GM19438 (cell line): ENCODE measurements around the gene FLOT2.
"Not testable (repeated sequence)": the region's sequence is repeated elsewhere in the genome, so short reads cannot be mapped to it uniquely, and the experiment has no call there.

Experiments
- ATAC-seq: cut with Tn5 transposase; IDR thresholded peaks from one replicate; pipeline ENCODE4 v1.9.1; 2021; ENCODE audit warnings: low read depth; ENCODE audit not compliant: unreplicated experiment

FLOT2 gene

DNA sequence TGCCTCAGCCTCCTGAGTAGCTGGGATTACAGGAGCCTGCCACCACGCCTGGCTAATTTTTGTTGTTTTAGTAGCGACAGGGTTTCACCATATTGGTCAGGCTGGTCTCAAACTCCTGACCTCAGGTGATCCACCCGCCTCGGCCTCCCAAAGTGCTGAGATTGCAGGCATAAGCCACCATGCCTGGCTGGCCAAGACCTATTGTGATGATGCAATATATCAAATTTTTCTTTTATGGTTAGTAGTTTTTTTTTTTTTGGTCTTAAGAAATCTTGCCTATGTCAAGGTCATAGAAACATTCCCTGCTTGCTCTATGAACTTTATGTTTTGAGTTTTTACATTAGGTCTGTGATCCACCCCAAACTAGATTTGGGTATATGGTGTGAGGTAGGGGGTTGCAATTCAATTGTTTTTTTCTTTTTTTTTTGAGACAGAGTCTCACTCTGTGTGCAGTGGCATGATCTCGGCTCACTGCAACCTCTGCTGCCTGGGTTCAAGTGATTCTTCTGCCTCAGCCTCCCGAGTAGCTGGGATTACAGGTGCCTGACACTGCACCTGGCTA, 20.3 kb downstream of the FLOT2 start:
- ATAC-seq, result not testable (repeated sequence)

DNA sequence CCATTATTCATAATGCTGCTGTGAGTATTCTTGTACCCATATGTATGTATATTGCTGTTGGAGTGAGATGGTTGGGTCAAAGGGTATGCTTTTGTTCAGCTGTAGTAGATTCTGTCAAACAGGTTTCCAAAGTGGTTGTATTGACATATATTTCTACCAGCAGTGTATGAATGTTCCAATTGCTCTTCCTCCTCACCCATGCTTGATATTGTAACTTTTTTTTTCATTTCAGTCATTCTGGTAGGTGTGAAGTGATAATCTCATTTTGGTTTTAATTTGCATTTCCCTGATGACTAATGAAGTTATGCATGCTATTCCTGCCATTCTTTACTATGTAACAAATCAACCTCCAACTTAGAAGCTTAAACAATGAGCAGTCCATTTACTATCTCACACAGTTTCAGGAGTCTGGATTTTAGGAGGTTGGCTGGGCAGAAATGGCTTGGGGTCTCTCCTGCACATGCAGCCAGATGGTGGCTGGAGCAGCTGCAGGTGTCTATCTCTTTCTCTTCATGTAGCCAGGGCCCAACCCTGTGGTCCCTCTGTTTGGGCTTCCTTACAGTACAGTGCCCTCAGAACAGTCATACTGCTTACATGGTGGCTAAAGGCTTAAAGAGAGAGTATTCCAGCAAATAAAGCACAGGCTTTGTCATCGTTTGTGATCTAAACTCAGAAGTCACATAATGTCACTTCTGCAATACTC, 21.5 kb downstream of the FLOT2 start:
- ATAC-seq, result no peak

DNA sequence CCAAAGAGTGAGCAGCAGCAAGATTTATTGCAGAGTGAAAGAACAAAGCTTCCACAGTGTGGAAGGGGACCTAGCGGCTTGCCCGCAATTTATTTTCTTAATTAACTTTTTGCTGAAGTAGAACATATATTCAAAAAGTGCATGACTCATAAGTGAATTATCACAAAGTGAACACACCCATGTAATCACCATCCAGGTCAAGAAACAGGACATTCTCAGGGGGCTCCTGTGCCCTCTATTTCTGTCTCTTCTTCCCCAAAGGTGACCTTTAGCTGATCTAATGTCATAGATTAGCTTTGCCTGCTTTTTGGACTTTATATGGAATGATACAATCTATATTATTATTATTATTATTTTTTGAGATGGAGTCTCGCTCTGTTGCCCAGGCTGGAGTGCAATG, 22.8 kb downstream of the FLOT2 start:
- ATAC-seq, result no peak

DNA sequence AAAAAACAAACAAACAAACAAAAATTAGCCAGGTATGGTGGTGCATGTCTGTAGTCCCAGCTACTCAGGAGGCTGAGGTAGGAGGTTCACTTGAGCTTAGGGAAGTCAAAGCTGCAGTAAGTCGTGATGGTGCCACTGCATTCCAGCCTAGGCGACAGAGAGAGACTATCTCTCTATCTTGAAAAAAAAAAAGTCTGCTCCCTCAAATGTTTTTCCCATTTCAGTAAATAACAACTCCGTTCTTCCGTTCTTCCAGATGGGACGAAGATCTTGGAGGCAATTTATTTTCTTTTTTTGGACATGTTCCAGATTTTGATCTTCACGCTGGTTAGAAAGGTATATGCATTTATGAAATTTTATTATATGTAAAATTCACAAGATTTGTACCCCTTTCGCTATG, 23.7 kb downstream of the FLOT2 start:
- ATAC-seq, result no peak

DNA sequence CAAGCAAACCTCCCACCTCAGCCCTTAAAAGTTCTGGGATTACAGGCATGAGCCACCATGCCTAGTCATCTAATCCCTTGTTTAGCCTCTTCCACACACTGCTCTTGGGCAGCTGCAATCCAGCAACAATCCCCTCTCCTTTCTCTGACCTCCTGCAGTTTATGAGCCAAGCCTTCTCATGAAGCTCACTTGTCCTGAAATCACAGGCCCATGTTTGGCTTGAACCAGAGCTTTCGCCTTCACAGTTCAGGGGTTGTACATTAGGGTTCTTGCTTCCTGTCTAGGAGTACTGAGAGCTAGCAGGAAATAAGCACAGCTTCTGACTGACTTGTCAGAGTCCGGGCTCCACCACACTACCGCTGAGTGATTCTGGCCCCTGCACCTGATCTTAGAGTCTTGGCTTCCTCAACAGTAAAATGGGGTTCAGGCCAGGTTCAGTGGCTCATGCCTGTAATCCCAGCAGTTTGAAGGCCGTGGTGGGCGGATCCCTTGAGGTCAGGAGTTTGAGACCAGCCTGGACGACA, 26.4 kb downstream of the FLOT2 start:
- peak; percentile 99 for ATAC-seq

DNA sequence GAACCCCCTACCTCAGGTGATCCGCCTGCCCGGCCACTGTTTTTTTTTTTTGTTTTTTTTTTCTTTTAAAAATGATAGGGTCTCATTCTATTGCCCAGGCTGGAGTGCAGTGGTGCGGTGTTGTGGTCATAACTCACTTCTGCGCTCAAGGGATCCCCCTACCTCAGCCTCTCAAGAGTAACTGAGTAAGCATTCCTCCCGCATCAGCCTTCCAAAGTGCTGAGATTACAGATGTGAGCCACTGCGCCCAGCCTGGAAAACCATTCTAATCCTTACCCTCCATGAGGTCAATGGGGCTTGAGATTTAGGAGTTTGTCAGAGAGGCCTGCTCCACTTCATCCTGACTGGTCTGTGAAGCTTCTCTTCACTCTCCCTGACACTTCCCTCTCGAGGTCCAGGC, 30.3 kb downstream of the FLOT2 start:
- no peak for ATAC-seq

DNA sequence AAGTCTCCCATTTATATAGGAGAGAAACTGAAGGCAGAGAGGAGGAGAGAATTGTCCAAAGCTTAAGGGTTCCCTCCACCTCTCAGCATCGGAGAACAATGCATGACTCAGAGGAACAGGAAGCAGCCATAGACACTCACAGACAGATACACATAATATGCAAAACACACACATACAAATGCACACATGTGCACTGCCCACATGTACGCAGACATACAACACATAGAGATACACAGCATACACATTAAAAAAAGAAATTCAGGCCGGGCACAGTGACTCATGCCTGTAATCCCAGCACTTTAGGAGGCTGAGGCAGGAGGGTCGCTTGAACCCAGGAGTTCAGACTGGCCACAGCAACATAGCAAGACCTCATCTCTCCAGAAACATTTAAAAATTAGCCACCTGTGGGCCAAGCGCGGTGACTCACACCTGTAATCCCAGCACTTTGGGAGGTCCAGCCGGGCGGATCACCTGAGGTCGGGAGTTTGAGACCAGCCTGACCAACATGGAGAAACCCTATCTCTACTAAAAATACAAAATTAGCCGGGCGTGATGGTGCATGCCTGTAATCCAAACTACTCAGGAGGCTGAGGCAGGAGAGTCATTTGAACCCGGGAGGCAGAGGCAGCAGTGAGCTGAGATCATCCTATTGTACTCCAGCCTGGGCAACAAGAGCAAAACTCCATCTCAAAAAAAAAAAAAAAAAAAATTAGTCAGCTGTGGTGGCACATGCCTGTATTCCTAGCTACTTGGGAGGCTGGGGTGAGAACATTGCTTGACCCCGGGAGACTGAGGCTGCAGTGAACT, 31.4 kb downstream of the FLOT2 start:
- ATAC-seq, result no peak

DNA sequence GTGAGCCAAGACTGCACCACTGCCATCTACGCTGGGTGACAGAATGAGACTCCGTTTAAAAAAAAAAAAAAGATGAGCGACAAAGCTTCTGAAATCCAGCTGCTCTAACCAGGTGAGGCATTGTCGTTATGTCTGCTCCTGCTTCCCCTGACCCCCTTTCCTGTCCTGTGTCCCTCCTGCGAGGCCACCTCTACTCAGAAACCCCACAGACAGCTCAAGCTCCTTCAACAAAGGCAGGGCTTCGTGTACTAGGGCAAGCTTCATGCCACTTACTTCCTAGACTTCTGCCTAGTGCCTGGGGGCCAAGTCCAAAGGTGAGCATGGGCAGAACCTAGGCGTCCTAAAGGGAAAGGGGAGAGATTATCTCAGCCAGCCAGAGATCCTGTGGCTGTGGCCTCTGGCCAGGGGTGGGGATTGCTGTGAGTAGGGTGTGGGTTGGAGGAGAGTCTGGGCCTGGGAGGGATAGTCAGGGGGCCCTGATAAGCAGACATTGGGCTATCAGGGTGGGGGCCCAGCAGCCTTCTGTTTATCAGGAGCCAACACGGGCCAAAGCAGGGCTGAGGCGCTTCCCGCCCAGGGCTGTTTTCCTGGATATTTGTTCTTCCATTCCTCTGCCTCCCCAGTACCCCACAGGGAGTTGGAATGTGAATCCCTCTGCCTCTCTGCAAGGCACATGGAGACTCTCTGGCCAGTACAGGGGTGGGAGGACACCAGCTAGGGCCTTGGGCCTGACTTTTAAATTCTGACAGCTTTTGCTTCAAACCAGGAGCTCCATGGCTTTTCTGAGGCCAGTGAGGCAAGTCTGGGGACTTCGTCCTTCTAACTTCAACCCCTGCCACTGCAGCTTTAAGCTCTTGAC, 32.3 kb downstream of the FLOT2 start:
- ATAC-seq, result no peak

DNA sequence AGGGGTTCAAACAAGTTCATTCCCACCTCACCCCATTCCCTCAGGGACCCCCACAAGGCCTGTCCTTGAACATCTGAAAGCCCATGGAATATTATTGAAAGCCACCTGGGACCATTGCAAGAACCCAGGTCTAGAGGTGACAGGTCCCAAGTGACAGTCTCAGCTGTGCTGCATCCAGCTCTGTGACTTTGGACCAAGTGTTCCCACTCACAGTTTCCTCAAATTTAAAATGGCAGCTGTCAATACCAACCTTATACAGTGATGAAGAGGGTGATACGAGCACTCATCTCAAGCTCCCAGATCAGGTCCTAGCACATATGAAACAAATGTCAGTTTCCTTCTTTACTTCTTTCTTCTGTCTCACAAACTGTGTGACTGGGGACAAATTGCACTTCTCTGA, 33.6 kb downstream of the FLOT2 start:
- no peak for ATAC-seq

DNA sequence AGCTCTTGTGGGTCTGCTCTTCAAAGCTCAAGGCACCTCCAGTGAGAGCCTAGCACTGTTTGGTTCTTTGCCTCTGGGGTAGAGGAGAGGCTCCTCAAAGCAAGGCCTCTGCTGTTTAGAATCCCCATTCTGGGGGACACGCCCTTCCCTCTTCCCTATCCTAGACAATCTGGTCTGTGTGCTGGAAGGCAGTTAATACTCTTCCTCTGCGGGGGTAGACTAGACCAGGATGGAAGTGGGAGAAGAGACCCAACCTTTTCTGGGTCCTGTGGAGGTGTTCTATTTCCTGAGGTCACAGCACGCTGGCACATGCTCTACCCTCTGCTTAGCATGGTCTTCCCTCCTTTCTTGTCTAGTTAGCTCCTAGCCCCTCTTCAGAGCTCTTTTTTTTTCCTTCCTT, 35.0 kb downstream of the FLOT2 start:
- ATAC-seq, result no peak

DNA sequence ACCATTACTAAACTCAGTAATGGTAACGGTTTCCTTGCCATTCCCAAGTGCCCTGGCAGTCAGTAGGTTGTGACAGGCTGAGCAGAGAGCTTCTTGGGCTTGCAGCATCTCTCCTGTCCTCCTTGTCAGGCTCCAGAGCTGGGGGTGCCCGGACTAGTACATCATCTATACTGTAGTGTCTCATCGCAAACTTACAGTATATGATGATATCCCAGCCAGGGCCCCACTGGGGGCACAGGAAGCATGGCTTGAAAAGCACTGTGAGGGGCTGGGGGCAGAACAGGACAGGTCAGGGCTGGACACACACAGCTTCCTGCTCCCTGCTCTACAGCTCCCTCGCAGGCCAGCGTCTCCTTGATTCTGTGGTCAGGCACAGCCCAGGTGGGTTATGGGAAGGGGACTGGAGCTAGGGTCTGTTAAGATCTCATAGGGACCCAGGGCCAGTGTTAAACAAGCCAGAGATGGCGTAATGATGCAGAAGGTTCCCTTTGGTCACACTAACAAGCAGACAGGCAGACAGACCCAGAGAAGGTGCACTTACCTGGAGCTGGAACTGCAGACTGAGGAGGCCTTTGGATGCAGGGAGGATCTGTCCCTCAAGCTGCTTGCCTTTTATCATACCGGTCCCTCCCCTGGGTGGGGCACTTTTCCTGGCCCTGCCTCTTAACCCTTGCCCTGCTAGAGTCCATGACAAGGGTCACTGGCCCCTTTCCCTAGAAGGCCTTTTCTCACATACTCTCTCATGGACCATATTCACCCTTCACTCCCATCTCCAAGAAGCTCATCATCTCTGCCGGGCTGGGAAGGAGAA, 35.9 kb downstream of the FLOT2 start:
- ATAC-seq, result no peak

DNA sequence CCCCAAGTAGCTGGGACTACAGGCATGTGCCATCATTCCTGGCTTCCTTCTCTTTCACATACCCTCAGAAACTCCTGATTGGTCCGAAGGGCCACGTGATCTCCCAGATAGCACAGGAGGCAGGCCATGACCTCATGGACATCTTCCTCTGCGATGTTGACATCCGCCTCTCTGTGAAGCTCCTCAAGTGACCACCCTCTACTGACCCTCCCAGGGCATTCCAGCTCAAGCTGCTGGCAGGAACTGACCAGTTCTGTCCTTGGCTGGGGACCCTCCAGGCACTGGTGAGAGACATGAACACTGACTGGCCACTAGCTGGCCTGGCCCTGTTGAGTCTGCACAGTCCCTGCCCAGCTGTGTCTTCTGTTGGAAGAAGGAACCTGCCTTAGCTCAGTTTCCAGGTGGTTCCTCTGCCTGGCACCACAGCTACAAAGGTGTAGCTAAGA, 37.1 kb downstream of the FLOT2 start:
- ATAC-seq, result no peak

DNA sequence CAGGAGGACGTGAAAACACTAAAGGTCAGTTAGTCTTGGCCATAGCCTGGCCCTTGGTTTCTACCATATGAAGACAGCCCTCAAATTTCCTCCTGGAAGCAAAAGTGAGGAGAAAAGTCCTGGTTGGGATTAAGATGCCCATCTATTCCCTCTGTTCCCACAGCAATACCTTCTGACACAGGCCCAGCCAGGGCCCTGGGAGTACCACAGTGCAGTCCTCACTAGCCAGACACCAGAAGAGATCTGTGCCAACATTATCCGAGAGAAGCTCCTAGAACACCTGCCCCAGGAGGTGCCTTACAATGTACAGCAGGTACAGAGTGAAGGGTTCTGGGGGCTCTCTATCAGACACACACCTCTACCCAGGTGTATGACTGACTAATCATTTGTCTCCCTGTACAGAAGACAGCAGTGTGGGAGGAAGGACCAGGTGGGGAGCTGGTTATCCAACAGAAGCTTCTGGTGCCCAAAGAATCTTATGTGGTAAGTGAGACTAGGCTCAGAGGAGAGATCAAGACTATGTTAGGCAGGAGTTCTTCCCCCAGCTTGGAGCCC, 38.7 kb downstream of the FLOT2 start:
- ATAC-seq, result no peak

DNA sequence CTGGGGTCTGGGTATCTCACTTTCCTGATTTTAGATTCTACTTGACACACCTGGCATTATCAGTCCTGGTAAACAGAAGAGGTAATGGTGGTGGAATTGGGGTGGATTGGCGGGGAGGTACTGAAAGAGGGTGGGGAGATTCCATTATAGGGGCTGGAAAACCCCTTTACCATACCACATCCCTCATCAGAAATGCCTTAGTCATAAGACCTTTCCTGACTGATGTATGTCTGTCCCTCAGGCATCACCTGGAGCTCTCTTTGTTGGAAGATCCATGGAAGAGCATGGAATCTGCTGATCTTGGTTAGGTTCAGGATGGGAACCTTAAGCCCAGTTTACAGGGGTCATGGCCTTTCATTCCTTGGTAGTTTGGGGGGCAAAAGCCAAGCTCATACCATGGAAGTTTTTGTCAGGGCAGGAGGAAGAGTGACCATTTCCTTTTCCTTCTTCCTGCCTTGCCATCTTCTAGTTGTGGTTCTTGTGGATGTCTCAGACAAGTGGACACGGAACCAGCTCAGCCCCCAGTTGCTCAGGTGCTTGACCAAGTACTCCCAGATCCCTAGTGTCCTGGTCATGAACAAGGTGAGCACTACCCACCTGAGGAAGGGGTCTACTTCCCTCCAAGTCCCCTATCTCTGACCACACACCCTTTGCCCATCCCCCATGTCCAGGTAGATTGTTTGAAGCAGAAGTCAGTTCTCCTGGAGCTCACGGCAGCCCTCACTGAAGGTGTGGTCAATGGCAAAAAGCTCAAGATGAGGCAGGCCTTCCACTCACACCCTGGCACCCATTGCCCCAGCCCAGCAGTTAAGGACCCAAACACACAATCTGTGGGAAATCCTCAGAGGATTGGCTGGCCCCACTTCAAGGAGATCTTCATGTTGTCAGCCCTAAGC, 39.4 kb downstream of the FLOT2 start:
- ATAC-seq, result no peak

DNA sequence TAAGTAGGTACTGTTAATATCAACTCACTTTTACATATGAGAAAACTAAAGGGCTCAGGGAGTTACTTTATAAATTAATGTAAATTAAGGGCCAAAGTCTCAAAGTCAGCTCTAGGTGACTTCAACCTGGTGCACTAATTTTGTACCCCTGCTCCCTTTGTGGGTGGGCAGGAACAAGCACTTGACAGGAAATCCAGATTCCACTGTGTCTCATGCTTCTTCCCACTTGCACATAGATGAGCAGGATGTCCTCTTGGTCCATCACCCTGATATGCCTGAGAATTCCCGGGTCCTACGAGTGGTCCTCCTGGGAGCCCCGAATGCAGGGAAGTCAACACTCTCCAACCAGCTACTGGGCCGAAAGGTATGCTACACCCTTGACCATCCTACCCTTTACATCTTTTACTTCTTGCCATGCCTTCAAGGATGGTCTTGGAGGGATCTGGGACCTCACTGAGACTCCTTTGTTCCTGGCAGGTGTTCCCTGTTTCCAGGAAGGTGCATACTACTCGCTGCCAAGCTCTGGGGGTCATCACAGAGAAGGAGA, 41.4 kb downstream of the FLOT2 start:
- ATAC-seq, result no peak

DNA sequence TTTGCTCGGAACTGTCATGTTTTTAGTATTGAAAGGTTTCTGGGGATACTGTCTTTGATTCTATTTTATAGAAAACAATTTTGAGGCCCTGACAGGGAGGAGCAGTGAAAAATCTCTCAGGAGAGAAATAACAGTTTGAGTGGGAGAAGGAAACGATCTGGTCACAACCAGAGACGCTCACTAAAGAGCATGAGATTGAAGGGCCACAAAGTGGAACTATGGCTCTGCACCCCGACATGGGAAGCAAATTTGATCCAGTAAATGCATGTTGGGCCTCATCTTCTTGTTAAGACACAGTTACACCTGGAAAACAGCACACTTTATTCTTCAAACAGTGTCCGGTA, 42.2 kb downstream of the FLOT2 start:
- no peak for ATAC-seq

DNA sequence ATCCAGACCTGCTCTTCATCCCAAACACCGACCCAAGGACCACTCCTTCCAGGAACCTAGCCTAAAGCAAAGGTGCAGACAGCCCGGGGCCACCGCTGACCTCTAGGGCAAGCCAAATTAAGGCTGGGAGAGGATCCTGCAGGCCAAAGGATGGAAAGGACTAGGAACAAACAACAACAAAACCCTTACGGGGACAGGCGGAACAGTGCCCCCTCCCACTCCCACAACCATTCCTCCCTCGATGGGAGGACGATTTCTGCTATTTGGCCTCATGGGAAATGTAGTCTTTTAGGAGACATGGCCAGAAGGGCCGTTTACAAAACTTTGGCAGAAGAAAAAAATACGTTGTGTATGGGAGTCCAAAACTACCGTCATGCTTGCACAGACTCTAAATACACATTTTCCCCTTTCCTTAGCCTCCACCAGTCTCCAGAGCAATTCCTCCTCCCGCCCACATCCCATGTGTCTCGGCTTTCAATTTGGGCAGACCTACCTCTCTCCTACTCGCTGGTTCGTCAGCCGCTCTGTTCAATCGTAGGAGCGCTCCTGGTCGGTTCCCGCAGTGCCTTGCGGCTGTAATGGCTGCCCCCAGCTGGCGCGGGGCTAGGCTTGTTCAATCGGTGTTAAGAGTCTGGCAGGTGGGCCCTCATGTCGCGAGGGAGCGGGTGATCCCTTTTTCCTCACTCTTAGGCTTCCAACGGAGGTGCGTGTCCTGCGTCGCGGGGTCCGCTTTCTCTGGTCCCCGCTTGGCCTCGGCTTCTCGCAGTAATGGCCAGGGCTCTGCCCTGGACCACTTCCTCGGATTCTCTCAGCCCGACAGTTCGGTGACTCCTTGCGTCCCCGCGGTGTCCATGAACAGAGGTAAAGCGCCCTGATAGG, 42.8 kb downstream of the FLOT2 start, which contains the start of gene ERAL1:
ERAL1 (plus strand) TSS at position 560 of the 879 bp plus-strand sequence; CDS start at position 579, 19 bp downstream.
- peak; percentile 96 for ATAC-seq
